Loucy (cell line): Measurements from ENCODE around the gene KDM3A.

Experiments
- CTCF ChIP-seq: fragments of 200-600 bp; sonication (generic); conservative IDR thresholded peaks from 2 replicates; pipeline ENCODE4 v1.5.1; 2014; ENCODE audit warnings: mild to moderate bottlenecking, antibody characterized with exemption, low read length
- EZH2phosphoT487 ChIP-seq: fragments of 200-600 bp; IDR thresholded peaks from 2 replicates; pipeline ENCODE4 v1.6.1; 2018; ENCODE audit warnings: antibody characterized with exemption, mild to moderate bottlenecking, moderate library complexity, borderline replicate concordance

- TF ChIP-seq CTCF = no peak
- no peak for TF ChIP-seq EZH2phosphoT487
These were observed 71.7 kb downstream of the KDM3A start for GRCh38 chr2:86512892-86513291.
